NCI-H2196 (cell line): ENCODE results near the gene ARL17A.
"Not testable (repeated sequence)": the region's sequence is repeated elsewhere in the genome, so short reads cannot be mapped to it uniquely, and the experiment has no call there.

Source experiments
- DNase-seq: peaks from one replicate; lab custom pipeline; 2025; ENCODE audit not compliant: unreplicated experiment; lab: John Stamatoyannopoulos, UW

Gene ARL17A

GRCh38 chr17:46579083-46580075 is at the start of gene ARL17A:
Gene ARL17A, minus strand, starts transcription at chr17:46579691. Its CDS starts 3,369 bp downstream, at chr17:46576322.
- not testable (repeated sequence) for DNase-seq

- DNase-seq: not testable (repeated sequence)
Observed at GRCh38 chr17:46628753-46629436, 49.4 kb upstream of the ARL17A start.

- not testable (repeated sequence) for DNase-seq
Observed at GRCh38 chr17:46627452-46627851, 48.0 kb upstream of the ARL17A start.

GRCh38 chr17:46624726-46625125 is 45.2 kb upstream of the ARL17A start:
- not testable (repeated sequence) for DNase-seq

- DNase-seq: not testable (repeated sequence)
Observed at GRCh38 chr17:46623790-46624189, 44.3 kb upstream of the ARL17A start.

GRCh38 chr17:46618975-46619374 is 39.5 kb upstream of the ARL17A start:
- not testable (repeated sequence) for DNase-seq

GRCh38 chr17:46617121-46617520 is 37.6 kb upstream of the ARL17A start:
- DNase-seq: not testable (repeated sequence)

GRCh38 chr17:46613876-46614275 is 34.4 kb upstream of the ARL17A start:
- not testable (repeated sequence) for DNase-seq

- DNase-seq: not testable (repeated sequence)
Observed at GRCh38 chr17:46611304-46611703, 31.8 kb upstream of the ARL17A start.

GRCh38 chr17:46603125-46603524 is 23.6 kb upstream of the ARL17A start:
- DNase-seq: not testable (repeated sequence)

- not testable (repeated sequence) for DNase-seq
Observed at GRCh38 chr17:46600767-46601166, 21.3 kb upstream of the ARL17A start.

GRCh38 chr17:46598344-46598931 is 18.9 kb upstream of the ARL17A start:
- not testable (repeated sequence) for DNase-seq

GRCh38 chr17:46591332-46591731 is 11.8 kb upstream of the ARL17A start:
- DNase-seq: not testable (repeated sequence)

GRCh38 chr17:46590157-46591146 is 11.0 kb upstream of the ARL17A start, which contains the start of gene NSF:
Gene NSF, plus strand, starts transcription at chr17:46590669. Its CDS starts 107 bp downstream, at chr17:46590776.
- not testable (repeated sequence) for DNase-seq

- DNase-seq: not testable (repeated sequence)
Observed at GRCh38 chr17:46585444-46585843, 6.0 kb upstream of the ARL17A start.

GRCh38 chr17:46580082-46580481 is 591 bp upstream of the ARL17A start:
- not testable (repeated sequence) for DNase-seq

GRCh38 chr17:46571796-46572195 is 7.7 kb downstream of the ARL17A start:
- not testable (repeated sequence) for DNase-seq

- not testable (repeated sequence) for DNase-seq
Observed at GRCh38 chr17:46566980-46567379, 12.5 kb downstream of the ARL17A start.

- DNase-seq: not testable (repeated sequence)
Observed at GRCh38 chr17:46566284-46566683, 13.2 kb downstream of the ARL17A start.

- DNase-seq: not testable (repeated sequence)
Observed at GRCh38 chr17:46560048-46560447, 19.4 kb downstream of the ARL17A start.
